ENCODE measurements around the gene DNAH17. TPM values are rescaled to one million over a fixed set of nuclear protein-coding genes. Genes with fewer than 3 reads are reported as not detected.

The DNAH17 gene
- total RNA-seq, 1 experiment from 2014 or later: 0.13 TPM

- Mint-ChIP-seq H3K9me3 (peaks cover 6 to 8% of the 10 kb centered on the region in 2 experiments; a peak in 4 of 5 replicates), H3K4me3 (no peak overlapping the region), H3K27me3 (ENCODE audit: low read depth) (no peaks in the 10 kb centered on the region), H3K4me1 (peaks cover 3% of the 10 kb centered on the region in 2 experiments; a peak in 3 of 4 replicates), H3K36me3 (ENCODE audit: insufficient read depth in 1 of 3, low read depth in 3 of 3) (0 out of 7 replicates have a peak, but pooled peaks cover 0 to 5% (median 0%) of the 10 kb centered on the region in 3 experiments), H3K27ac (no peak overlapping the region)
- no peak for DNase-seq
- TF ChIP-seq CTCF (conservative IDR thresholded peaks at IDR 0.05): no peak
- no peak overlapping the region for H3K23ac ChIP-seq (ENCODE audit: insufficient read length, low read depth, low read length)
- H3K4ac ChIP-seq (ENCODE audit: low read depth, low read length): no peak overlapping the region
- H3K27ac ChIP-seq (ENCODE audit: insufficient read length, low read depth, low read length): no peak overlapping the region
- no peak overlapping the region for H2AFZ ChIP-seq (ENCODE audit: low read length)
- no peak overlapping the region for H2BK12ac ChIP-seq (ENCODE audit: insufficient read length, low read depth, low read length)
- no peaks in the 10 kb centered on the region for H3K23me2 ChIP-seq (ENCODE audit: insufficient read length, low read depth, low read length, poor library complexity, severe bottlenecking)
- no peak overlapping the region for H3T11ph ChIP-seq (ENCODE audit: low read length)
- H2BK20ac ChIP-seq (ENCODE audit: low read depth, low read length, poor library complexity, severe bottlenecking): no peak overlapping the region
- no peak overlapping the region for H2BK120ac ChIP-seq (ENCODE audit: low read depth, low read length, poor library complexity, severe bottlenecking)
- no peak overlapping the region for H3K18ac ChIP-seq (ENCODE audit: insufficient read length, low read depth, low read length)
- H4K5ac ChIP-seq (ENCODE audit: insufficient read length, low read depth, low read length): no peak overlapping the region
- no peak overlapping the region for H2BK15ac ChIP-seq (ENCODE audit: low read depth, low read length)
- no peaks in the 10 kb centered on the region for H3K79me2 ChIP-seq (ENCODE audit: insufficient read depth, low read length)
- no peaks in the 10 kb centered on the region for H3K79me1 ChIP-seq (ENCODE audit: insufficient read depth, low read depth, low read length, poor library complexity, severe bottlenecking)
- no peaks in the 10 kb centered on the region for H3K4me1 ChIP-seq (ENCODE audit: insufficient read depth, low read length)
- no peaks in the 10 kb centered on the region for H4K20me1 ChIP-seq (ENCODE audit: control insufficient read depth, insufficient read depth, insufficient read length)
- H4K91ac ChIP-seq (ENCODE audit: insufficient read length, low read depth, low read length): no peak overlapping the region
- H3K4me2 ChIP-seq (ENCODE audit: insufficient read depth, insufficient read length, low read length): no peak overlapping the region
- no peak overlapping the region for H3K56ac ChIP-seq (ENCODE audit: insufficient read length, low read depth, low read length)
- no peak overlapping the region for H2BK5ac ChIP-seq (ENCODE audit: insufficient read length, low read length)
- no peaks in the 10 kb centered on the region for H3K9me3 ChIP-seq (ENCODE audit: control insufficient read depth, low read depth, low read length)
- no peak overlapping the region for H3K14ac ChIP-seq (ENCODE audit: insufficient read depth, low read length)
- no CpG with 5 or more reads among the region's 12 CpGs for WGBS (ENCODE audit: extremely low coverage, insufficient read length, low lambda C conversion rate)
- no peaks in the 10 kb centered on the region for H3K27me3 ChIP-seq (ENCODE audit: insufficient read depth, low read length)
- H2AK5ac ChIP-seq (ENCODE audit: insufficient read length, low read length): no peak overlapping the region
- no peak overlapping the region for H4K8ac ChIP-seq (replicated peaks; ENCODE audit: insufficient read length, low read depth, low read length)
- no peak overlapping the region for H3K9ac ChIP-seq (ENCODE audit: extremely low read depth, insufficient read length, low read length)
Observed at GRCh38 chr17:78623541-78623940, 46.3 kb upstream of the DNAH17 start.

All from H9 (cell line).